Mucosa of rectum (tissue), 2 donors: Measurements from ENCODE around the gene GLDC.

Experiments
- H3K27ac ChIP-seq, 2 donors: one replicate each; pipeline ENCODE4 v1.7.0; 2013; ENCODE audit warnings: inconsistent platforms in 2 of 2, low read depth in 2 of 2, low read length in 2 of 2
- H3K27me3 ChIP-seq, 2 donors: one replicate each; pipeline ENCODE4 v1.7.0; 2013; ENCODE audit warnings: low read length in 2 of 2; ENCODE audit not compliant: control insufficient read depth in 2 of 2, insufficient read depth in 2 of 2
- H3K36me3 ChIP-seq, 2 donors: one replicate each; pipeline ENCODE4 v1.7.0; 2013; ENCODE audit warnings: low read length in 2 of 2; ENCODE audit not compliant: control insufficient read depth in 2 of 2, insufficient read depth in 2 of 2
- H3K4me1 ChIP-seq, 2 donors: one replicate each; pipeline ENCODE4 v1.7.0; 2013; ENCODE audit warnings: low read length in 2 of 2, mild to moderate bottlenecking in 1 of 2; ENCODE audit not compliant: control insufficient read depth in 2 of 2, insufficient read depth in 2 of 2
- H3K4me3 ChIP-seq, 2 donors: one replicate each; pipeline ENCODE4 v1.7.0; 2013; ENCODE audit warnings: low read length in 2 of 2
- H3K9ac ChIP-seq, 2 donors: one replicate each; pipeline ENCODE4 v1.7.0; 2013; ENCODE audit warnings: low read length in 2 of 2, low read depth in 1 of 2, mild to moderate bottlenecking in 1 of 2
- H3K9me3 ChIP-seq, 2 donors: one replicate each; pipeline ENCODE4 v1.7.0; 2013; ENCODE audit warnings: low read length in 2 of 2; ENCODE audit not compliant: control insufficient read depth in 2 of 2
- donor health status: healthy.
- donor health status: Normal muscosa, but diverticular disease.

GLDC gene

DNA sequence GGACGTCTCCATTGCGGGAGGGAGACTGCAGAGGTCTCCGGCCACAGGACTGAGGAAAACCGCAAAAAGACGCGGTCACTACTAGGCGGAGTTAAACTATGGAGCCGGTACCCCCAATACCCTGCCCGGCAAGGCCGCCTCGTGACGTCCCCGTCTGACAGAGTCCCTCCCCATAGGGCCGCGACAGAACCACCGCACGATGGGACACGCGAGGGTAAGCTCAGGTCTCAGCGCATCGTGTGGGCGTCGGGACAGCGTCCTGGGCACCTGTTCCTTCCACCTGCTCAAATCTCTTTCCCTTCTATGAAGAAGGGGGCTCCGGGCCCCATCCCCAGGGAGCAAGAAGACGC lies 35.2 kb upstream of the GLDC start:
- Histone ChIP-seq H3K36me3 (no peaks in the 10 kb centered on the region), H3K9me3 (no peaks in the 10 kb centered on the region)

DNA sequence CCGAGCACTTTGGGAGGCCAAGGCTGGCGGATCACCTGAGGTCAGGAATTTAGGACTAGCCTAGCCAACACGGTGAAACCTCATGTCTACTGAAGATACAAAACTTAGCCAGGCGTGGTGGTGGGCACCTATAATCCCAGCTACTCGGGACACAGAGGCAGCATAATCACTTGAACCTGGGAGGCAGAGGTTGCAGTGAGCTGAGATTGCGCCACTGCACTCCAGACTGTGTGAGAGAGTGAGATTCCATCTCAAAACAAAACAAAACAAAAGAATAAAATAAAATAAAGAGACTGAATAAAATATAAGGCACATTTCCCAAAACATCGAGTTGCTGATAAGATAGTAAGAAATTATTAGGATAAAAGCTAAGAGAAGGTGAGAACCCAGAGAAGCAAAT lies 32.3 kb upstream of the GLDC start:
- no peak overlapping the region for H3K27ac ChIP-seq
- H3K9me3 ChIP-seq, result no peaks in the 10 kb centered on the region
- no peak overlapping the region for H3K4me3 ChIP-seq
- no peaks in the 10 kb centered on the region for H3K36me3 ChIP-seq
- H3K27me3 ChIP-seq, result no peaks in the 10 kb centered on the region
- H3K9ac ChIP-seq, result no peak overlapping the region
- peaks cover 0 to 9% of the 10 kb centered on the region in 2 donors for H3K4me1 ChIP-seq

More for the DNA sequence above, 35.2 kb upstream of the GLDC start:
- peak overlapping the region; percentile 99 to 100 for H3K27ac ChIP-seq
- no peaks in the 10 kb centered on the region for H3K27me3 ChIP-seq
- H3K4me1 ChIP-seq, result peaks cover 0 to 7% of the 10 kb centered on the region in 2 donors
- peak overlapping the region; percentile 77 to 100 for H3K4me3 ChIP-seq
- peak overlapping the region; percentile 89 to 92 for H3K9ac ChIP-seq

DNA sequence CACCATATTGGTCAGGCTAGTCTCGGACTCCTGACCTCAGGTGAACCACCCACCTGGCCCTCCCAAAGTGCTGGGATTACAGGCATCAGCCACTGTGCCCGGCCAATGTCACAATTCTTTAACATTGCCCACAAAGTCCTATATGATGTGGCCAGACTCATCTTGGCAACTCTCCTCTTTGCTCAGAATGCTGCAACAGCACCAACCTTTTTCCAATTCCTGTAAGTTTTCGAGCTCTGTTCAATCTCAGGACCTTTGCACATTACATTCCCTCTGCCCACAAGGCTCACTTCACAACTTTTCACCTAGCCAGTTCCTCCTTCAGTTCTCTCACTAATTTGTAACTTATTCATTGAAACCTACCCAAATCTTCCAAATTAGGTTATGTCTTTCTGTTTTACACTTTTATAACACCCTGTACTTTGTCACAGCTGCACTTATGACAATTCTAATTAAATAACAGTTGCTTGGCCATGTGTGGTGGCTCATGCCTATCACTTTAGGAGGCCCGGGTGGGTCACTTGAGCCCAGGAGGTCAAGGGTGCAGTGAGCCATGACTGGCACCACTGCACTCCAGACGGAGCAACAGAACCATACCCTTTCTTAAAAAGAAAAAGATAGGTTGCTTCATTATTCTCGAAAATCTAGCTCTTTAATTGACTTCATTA lies 30.9 kb upstream of the GLDC start:
- Histone ChIP-seq H3K9me3 (no peaks in the 10 kb centered on the region), H3K36me3 (no peaks in the 10 kb centered on the region), H3K27me3 (no peaks in the 10 kb centered on the region), H3K4me1 (peaks cover 0 to 7% of the 10 kb centered on the region in 2 donors), H3K9ac (no peak overlapping the region), H3K27ac (no peak overlapping the region), H3K4me3 (no peak overlapping the region)

DNA sequence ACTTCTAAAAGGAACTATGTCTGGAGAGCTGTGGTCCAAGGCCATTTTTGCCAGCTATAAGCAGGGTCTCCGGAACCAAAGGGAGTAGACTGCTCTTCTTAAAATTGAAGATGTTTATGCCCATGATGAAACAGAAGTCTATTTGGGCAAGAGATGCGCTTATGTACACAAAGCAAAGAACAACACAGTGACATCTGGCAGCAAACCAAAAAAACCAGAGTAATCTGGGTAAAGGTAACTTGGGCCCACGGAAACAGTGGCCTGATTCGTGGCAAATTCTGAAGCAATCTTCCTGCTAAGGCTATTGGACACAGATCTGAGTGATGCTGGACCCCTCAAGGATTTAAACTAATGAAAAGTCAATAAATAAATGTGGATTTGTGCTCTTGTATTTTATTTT lies 29.7 kb upstream of the GLDC start:
- Histone ChIP-seq H3K36me3 (no peaks in the 10 kb centered on the region), H3K4me1 (peaks cover 0 to 3% of the 10 kb centered on the region in 2 donors), H3K4me3 (no peak overlapping the region), H3K27me3 (no peaks in the 10 kb centered on the region), H3K9ac (no peak overlapping the region), H3K9me3 (no peaks in the 10 kb centered on the region), H3K27ac (no peak overlapping the region)

DNA sequence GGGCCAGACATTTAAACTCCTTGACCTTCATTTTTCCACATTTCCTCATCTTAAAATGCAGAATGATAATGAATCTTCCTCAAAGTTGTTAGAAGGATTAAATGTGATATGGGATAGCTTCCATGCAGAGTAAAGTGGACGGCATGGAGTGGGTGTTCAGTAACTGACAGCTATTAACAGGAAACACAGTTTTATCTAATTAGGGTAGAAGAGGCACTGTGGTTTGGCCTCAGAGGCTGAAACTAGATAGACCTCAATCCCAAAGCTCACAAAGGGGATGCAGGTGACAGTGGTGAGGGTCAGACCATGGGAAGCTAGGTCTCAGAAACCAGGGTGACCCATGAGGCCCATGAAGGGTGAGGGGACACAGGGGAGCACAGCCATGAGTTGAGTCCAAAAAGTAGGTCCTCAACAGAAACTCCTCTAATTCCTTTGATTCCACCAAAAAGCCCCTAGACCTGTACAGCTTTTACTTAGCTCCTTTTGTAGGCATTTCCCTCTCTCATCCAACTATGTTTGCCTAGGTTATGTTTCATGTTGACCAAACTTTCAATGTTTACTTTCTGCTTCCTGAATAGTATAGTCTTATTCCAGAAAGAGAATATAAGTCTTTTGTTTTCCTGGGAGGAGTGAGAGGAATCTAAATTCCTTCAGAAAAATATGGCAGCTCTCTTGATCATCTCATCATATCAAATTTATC lies 27.9 kb upstream of the GLDC start:
- Histone ChIP-seq H3K27ac (no peak overlapping the region), H3K9ac (no peak overlapping the region), H3K9me3 (no peaks in the 10 kb centered on the region), H3K27me3 (no peaks in the 10 kb centered on the region), H3K36me3 (no peaks in the 10 kb centered on the region), H3K4me1 (peaks cover 0 to 3% of the 10 kb centered on the region in 2 donors), H3K4me3 (no peak overlapping the region)

DNA sequence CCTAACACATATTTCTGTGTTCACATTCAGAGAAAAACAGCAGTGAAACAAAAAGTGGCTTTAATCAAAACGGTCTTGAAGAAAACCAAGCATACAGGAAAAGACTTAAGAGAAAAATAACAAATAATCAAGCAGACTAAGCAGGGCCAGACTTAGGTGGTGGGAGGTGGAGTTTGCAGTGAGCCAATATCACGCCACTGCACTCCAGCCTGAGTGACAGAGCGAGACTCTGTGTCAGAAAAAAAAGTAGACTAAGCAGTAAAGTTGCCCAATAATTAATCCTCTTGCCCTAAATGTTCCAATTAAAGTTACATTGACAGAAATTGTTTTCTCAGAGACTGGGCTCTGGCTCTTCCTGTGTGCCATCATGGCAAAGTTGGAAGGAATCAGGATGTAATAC lies 26.6 kb upstream of the GLDC start:
- Histone ChIP-seq H3K27me3 (no peaks in the 10 kb centered on the region), H3K36me3 (no peaks in the 10 kb centered on the region), H3K4me3 (no peak overlapping the region), H3K9ac (no peak overlapping the region), H3K4me1 (peaks cover 0 to 3% of the 10 kb centered on the region in 2 donors), H3K27ac (no peak overlapping the region), H3K9me3 (no peaks in the 10 kb centered on the region)

DNA sequence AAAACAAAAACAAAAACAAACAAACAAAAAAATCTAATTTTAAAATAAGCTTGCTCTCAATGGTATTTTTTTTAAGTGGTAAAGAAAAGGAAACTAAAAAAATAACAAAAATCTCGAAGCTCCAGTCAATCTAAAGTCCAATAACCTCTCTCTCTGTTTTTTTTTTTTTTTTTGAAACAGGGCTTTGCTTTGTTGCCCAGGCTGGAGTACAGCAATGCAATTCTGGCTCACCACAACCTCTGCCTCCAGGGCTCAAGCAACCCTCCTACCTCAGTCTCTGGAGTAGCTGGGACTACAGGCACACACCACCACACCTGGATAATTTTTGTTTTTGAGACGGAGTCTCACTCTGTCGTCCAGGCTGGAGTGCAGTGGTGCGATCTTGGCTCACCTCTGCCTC lies 25.9 kb upstream of the GLDC start:
- no peaks in the 10 kb centered on the region for H3K36me3 ChIP-seq
- H3K9me3 ChIP-seq, result no peaks in the 10 kb centered on the region
- no peaks in the 10 kb centered on the region for H3K27me3 ChIP-seq
- no peak overlapping the region for H3K27ac ChIP-seq
- H3K9ac ChIP-seq, result no peak overlapping the region
- no peak overlapping the region for H3K4me3 ChIP-seq
- H3K4me1 ChIP-seq, result peaks cover 0 to 3% of the 10 kb centered on the region in 2 donors

DNA sequence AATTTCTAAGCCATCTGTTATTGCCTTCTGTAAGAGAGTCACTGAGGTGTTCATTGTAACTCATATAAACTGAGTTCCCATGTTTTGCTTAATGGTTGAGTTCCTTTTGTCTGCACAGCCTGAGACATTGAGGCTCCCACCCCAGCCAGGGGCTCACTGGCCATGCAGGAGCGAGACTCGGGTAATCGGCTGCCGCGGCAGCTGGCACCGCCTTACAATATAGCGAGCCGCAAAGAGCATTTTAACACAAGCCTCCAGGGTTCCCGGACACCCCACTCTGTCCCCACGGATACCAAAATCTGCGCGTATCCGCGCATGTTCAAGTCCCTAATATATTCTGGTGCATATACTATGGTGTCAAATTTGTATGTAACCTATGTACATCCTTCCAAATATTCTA lies 24.4 kb upstream of the GLDC start:
- Histone ChIP-seq H3K4me3 (no peak overlapping the region), H3K9me3 (no peaks in the 10 kb centered on the region), H3K9ac (no peak overlapping the region), H3K36me3 (no peaks in the 10 kb centered on the region), H3K27ac (no peak overlapping the region), H3K27me3 (no peaks in the 10 kb centered on the region), H3K4me1 (peaks cover 2 to 3% of the 10 kb centered on the region in 2 donors)

DNA sequence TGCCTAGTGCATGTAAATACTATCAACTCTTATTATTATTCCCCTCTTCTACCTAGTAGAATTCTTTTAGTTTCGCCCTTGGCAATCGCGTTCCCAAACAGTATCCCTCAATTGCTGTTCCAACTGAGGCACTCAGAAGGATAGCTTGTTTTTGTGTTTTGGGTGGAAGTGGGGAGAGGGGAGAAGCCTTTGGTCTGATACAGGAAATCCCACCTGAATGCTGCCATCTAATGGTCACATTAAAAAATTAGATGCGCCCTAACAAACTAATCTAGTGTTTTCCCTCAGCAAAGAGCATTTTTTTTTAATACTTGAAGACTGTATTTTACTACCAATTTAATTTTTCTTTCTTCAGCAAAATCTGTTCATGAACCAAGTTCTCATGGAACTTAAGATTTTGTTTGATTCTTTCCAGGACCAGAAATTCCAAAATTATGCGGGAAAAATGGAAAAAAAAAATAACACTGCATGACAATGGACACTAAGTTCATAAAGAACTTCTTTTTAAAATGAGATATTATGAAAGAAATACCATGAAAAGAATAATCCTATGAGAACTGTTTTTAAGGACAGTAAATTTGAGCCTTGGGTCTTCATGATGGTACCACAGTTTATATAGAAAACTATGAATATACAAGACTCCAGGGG lies 22.2 kb upstream of the GLDC start:
- Histone ChIP-seq H3K4me1 (peaks cover 0 to 9% of the 10 kb centered on the region in 2 donors), H3K9ac (no peak overlapping the region), H3K36me3 (no peaks in the 10 kb centered on the region)

DNA sequence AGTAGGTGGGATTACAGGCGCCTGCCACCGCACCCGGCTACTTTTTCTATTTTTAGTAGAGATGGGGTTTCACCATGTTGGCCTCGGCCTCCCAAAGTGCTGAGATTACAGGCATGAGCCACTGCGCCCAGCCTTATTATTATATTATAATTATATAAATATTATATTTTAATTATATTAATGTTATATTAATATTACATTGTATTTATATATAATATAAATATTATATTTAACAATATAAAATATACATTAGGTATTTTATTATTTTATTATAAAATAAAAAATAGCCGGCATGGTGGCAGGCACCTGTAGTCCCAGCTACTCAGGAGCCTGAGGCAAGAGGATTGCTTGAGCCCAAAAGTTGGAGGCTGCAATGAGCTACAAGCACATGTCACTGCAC lies 21.6 kb upstream of the GLDC start:
- Histone ChIP-seq H3K4me3 (no peak overlapping the region), H3K27ac (no peak overlapping the region), H3K9me3 (no peaks in the 10 kb centered on the region), H3K36me3 (no peaks in the 10 kb centered on the region), H3K9ac (no peak overlapping the region), H3K4me1 (peaks cover 0 to 9% of the 10 kb centered on the region in 2 donors), H3K27me3 (peaks cover 0 to 3% of the 10 kb centered on the region in 2 donors)

More for the DNA sequence above, 22.2 kb upstream of the GLDC start:
- no peak overlapping the region for H3K27ac ChIP-seq
- no peaks in the 10 kb centered on the region for H3K9me3 ChIP-seq
- no peak overlapping the region for H3K4me3 ChIP-seq
- H3K27me3 ChIP-seq, result no peaks in the 10 kb centered on the region
